H7 (cell line): ENCODE data around the gene PTCH1. TPM values are rescaled to one million over a fixed set of nuclear protein-coding genes. Genes with fewer than 3 reads are reported as not detected.

ENCODE experiments used
- DNase-seq: peaks from one replicate; pipeline ENCODE4 v3.0.0; 2012
- H3K27me3 ChIP-seq: 2 replicates; pipeline ENCODE4 v1.6.0; 2011; ENCODE audit warnings: mild to moderate bottlenecking, low read length; ENCODE audit not compliant: control insufficient read depth, insufficient read depth
- H3K36me3 ChIP-seq: replicated peaks from 2 replicates; pipeline ENCODE4 v1.5.1; 2011; ENCODE audit warnings: low read length; ENCODE audit not compliant: control insufficient read depth, insufficient read depth
- H3K4me3 ChIP-seq: 2 replicates; pipeline ENCODE4 v1.5.1; 2011; ENCODE audit warnings: low read depth, mild to moderate bottlenecking, control low read depth, low read length, moderate library complexity; ENCODE audit not compliant: insufficient read depth
- total RNA-seq: library from RNA; depleted of rRNA; stranded (reverse); fragments of >200 nt; shearing (Covaris generic); gene quantifications from 2 replicates; pipeline ENCODE4 v1.2.3, GENCODE V29; 2014; rRNA removed

Gene PTCH1
- total RNA-seq, 1 experiment from 2014 or later, result 14.0 TPM

DNA sequence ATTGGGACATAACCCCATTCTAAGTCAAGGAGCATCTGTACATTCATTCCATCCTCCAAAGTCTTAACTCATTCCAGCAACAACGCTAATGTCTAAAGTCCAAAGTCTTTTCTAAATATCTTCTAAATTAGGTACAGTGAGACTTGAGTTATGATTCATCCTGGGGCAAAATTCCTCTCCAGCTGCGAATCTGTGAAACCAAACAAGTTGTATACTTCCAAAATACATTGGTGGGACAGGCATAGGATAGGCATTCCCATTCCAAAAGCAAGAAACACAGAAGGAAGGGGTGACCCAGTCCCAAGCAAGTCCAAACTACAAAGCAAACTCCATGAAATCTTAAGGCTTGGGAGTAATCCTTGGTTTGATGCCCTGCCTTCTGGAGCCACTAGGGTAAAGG is 101.6 kb downstream of the PTCH1 start:
- no peak for DNase-seq
- Histone ChIP-seq H3K27me3 (no peaks in the 10 kb centered on the region), H3K36me3 (no peaks in the 10 kb centered on the region), H3K4me3 (no peak overlapping the region)

DNA sequence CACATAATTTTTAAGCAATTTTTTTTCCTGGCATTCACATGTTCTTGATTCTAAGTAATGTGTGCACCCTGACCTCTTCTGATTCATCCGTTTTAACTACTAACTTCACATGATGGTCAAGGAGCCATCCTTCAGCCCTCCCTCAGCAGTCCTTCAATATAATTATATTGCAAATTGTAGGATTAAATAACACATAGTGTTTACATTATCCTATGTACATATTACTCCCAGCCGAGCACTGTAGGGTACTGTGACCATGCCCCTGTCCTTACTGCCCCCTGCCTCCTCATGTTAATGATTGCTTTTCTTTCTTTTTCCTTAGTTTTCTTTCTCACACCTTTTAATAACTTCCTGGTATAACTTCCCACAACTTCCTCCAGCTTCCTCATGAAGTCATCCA is 103.0 kb downstream of the PTCH1 start:
- Histone ChIP-seq H3K36me3 (no peaks in the 10 kb centered on the region), H3K27me3 (no peaks in the 10 kb centered on the region), H3K4me3 (no peak overlapping the region)
- DNase-seq, result no peak

DNA sequence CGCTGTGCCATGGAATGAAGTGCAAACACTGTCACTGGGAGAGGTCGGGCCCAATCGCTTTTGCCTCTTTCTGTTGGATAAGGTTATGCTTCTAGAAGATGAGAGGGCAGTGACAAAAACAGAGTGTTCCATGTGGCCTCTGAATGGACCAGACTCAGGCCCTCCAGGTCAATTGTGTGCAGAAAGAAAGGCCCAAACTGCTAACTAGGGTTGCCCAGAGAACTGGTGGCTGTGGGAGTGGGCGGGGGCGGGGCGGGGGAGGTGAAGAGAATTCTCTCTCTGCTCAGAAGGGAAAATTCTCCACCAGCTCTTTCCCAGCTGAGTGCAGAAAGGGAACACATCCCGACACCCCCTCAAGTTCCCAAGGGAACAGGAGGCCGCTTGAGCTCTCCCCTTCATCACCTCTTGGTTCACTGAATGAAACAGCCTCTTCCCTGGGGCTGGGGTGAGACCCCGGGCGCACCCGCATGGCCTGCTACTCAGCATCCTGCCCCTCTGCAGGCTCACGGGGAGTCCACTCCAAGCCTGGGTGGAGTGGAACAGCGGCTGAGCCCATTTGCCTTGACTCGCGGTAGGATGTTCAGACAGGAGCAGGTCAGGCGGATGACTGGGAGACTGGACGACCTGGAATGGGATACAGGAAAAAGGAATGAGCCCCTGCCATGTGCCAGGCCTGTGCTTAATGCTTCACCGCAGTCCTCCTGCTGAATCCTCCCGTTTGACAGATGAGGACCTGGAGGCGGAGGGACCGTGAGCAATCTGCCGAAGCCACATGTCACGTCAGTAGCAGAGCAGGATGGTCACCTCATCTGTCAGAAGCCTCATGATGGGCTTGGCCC is 105.5 kb downstream of the PTCH1 start:
- H3K4me3 ChIP-seq, result no peak overlapping the region
- DNase-seq, result no peak
- H3K36me3 ChIP-seq, result no peaks in the 10 kb centered on the region
- no peaks in the 10 kb centered on the region for H3K27me3 ChIP-seq

- Histone ChIP-seq H3K27me3 (no peaks in the 10 kb centered on the region), H3K4me3 (no peak overlapping the region), H3K36me3 (no peaks in the 10 kb centered on the region)
- DNase-seq, result no peak
These were observed 106.9 kb downstream of the PTCH1 start for GRCh38 chr9:95409650-95410426.

DNA sequence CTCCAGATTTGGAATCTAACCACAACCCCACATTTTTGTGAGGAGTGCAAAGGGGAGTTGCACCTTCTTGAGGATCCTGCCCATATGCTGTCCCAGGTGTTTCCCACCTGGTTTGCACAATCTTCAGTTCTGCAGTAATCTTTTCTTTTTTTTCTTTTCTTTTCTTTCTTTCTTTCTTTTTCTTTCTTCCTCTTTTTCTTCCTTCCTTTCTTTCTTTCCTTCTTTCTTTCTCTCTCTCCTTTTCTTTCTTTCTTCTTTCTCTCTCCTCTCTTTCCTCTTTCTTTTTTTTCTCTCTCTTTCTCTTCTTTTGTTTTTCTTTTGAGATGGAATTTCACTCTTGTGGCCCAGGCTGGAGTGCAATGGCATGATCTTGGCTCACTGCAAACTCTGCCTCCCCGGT is 109.2 kb downstream of the PTCH1 start:
- Histone ChIP-seq H3K27me3 (no peaks in the 10 kb centered on the region), H3K36me3 (no peaks in the 10 kb centered on the region), H3K4me3 (no peak overlapping the region)
- DNase-seq, result no peak

DNA sequence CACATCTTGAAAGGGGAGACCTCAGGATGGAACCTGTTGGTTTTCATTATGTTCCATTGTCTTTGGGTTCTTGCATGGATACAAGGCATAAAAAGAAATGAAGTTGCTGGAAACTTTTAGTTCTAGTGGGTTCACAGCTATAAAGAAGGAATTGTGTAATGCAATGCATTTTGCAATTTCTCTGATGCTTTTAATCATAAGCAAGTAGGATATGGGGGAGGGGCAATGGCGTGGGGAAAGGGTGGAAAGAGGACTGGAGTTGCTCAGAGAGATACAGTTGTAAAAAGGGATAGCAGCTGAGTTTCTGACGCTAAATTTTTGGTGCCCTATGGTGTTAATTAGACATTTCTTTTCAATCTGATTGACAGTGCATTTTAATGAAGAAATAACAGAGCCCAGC is 110.7 kb downstream of the PTCH1 start:
- H3K27me3 ChIP-seq, result no peaks in the 10 kb centered on the region
- no peaks in the 10 kb centered on the region for H3K36me3 ChIP-seq
- H3K4me3 ChIP-seq, result no peak overlapping the region
- no peak for DNase-seq

GRCh38 chr9:95399261-95399660 is 117.5 kb downstream of the PTCH1 start:
- H3K36me3 ChIP-seq, result no peaks in the 10 kb centered on the region
- no peaks in the 10 kb centered on the region for H3K27me3 ChIP-seq
- no peak for DNase-seq
- H3K4me3 ChIP-seq, result no peak overlapping the region

Other genes with a start within 250 kb of the PTCH1 start
- gene FANCC, start 199.3 kb downstream of the PTCH1 start, total RNA-seq, result 5.8 and 6.7 TPM in 2 replicates